DOHH2 (cell line): ENCODE data around the gene TSPAN17.

Experiments
- H3F3A ChIP-seq: fragments of 200-600 bp; sonication (generic), shearing (Covaris generic); 2 replicates; pipeline ENCODE4 v1.6.0; 2016; ENCODE audit warnings: antibody characterized with exemption, mild to moderate bottlenecking; ENCODE audit not compliant: control insufficient read depth, insufficient read depth
- H3K27ac ChIP-seq: fragments of 200-600 bp; sonication (generic); 2 replicates; pipeline ENCODE4 v1.5.1; 2014; ENCODE audit warnings: low read depth, mild to moderate bottlenecking, low read length, moderate library complexity
- H3K27me3 ChIP-seq: fragments of 200-600 bp; sonication (generic); 2 replicates; pipeline ENCODE4 v1.6.1; 2014; ENCODE audit warnings: mild to moderate bottlenecking, low read length, mixed read lengths; ENCODE audit not compliant: control insufficient read depth
- H3K36me3 ChIP-seq: fragments of 200-600 bp; sonication (generic); 2 replicates; pipeline ENCODE4 v1.6.1; 2014; ENCODE audit warnings: mild to moderate bottlenecking, low read length, moderate library complexity, mixed read lengths; ENCODE audit not compliant: control insufficient read depth
- H3K4me1 ChIP-seq: fragments of 200-600 bp; sonication (generic); 2 replicates; pipeline ENCODE4 v1.6.1; 2014; ENCODE audit warnings: mild to moderate bottlenecking, low read length, mixed read lengths; ENCODE audit not compliant: control insufficient read depth
- H3K4me2 ChIP-seq: fragments of 200-600 bp; sonication (generic); 2 replicates; pipeline ENCODE4 v1.6.0; 2014; ENCODE audit warnings: mild to moderate bottlenecking, low read length, moderate library complexity
- H3K4me3 ChIP-seq: fragments of 200-600 bp; sonication (generic); 2 replicates; pipeline ENCODE4 v1.5.1; 2014; ENCODE audit warnings: mild to moderate bottlenecking, low read length, mixed read lengths
- H3K79me2 ChIP-seq: fragments of 200-600 bp; sonication (generic); 2 replicates; pipeline ENCODE4 v1.6.1; 2014; ENCODE audit warnings: mild to moderate bottlenecking, low read length, mixed read lengths; ENCODE audit not compliant: control insufficient read depth
- H3K9me2 ChIP-seq: fragments of 200-600 bp; sonication (generic); replicated peaks from 2 replicates; pipeline ENCODE4 v1.6.1; 2014; ENCODE audit warnings: mild to moderate bottlenecking, low read length, mixed read lengths; ENCODE audit not compliant: control insufficient read depth
- H3K9me3 ChIP-seq: fragments of 200-600 bp; sonication (generic); 2 replicates; pipeline ENCODE4 v1.6.1; 2014; ENCODE audit warnings: antibody characterized with exemption, low read length, mixed read lengths; ENCODE audit not compliant: control insufficient read depth, insufficient read depth
- H4K20me1 ChIP-seq: fragments of 200-600 bp; sonication (generic); 2 replicates; pipeline ENCODE4 v1.6.0; 2014; ENCODE audit warnings: low read depth, mild to moderate bottlenecking, antibody characterized with exemption, low read length, moderate library complexity; ENCODE audit not compliant: control insufficient read depth, insufficient read depth
- CTCF ChIP-seq: fragments of 200-600 bp; sonication (generic); IDR thresholded peaks from one replicate; pipeline ENCODE4 v1.5.1; 2014; ENCODE audit warnings: antibody characterized with exemption, mild to moderate bottlenecking, low read depth, low read length; ENCODE audit not compliant: poor library complexity, severe bottlenecking
- EZH2phosphoT487 ChIP-seq: fragments of 200-600 bp; sonication (generic); IDR thresholded peaks from 2 replicates; pipeline ENCODE4 v1.6.1; 2017; ENCODE audit warnings: borderline replicate concordance, mild to moderate bottlenecking, antibody characterized with exemption, low read length, moderate library complexity, mixed read lengths

TSPAN17 gene

GRCh38 chr5:176640616-176641015 is 6.7 kb upstream of the TSPAN17 start:
- H3K36me3 ChIP-seq: no peaks in the 10 kb centered on the region
- no peak overlapping the region for H3K4me2 ChIP-seq
- H3K79me2 ChIP-seq: no peaks in the 10 kb centered on the region
- no peaks in the 10 kb centered on the region for H3K9me3 ChIP-seq
- H4K20me1 ChIP-seq: no peaks in the 10 kb centered on the region
- no peak overlapping the region for H3K4me3 ChIP-seq
- no peaks in the 10 kb centered on the region for H3K27me3 ChIP-seq
- H3F3A ChIP-seq: no peaks in the 10 kb centered on the region
- H3K4me1 ChIP-seq: peaks cover under 1% of the 10 kb centered on the region
- TF ChIP-seq CTCF (no peak), EZH2phosphoT487 (no peak)
- H3K27ac ChIP-seq: no peak overlapping the region
- no peaks in the 10 kb centered on the region for H3K9me2 ChIP-seq

- Histone ChIP-seq H3K4me2 (no peak overlapping the region), H3K4me3 (no peak overlapping the region)
- TF ChIP-seq CTCF: no peak
- TF ChIP-seq EZH2phosphoT487: no peak
Observed at GRCh38 chr5:176642675-176643490, 4.4 kb upstream of the TSPAN17 start.

GRCh38 chr5:176643491-176644219 is 3.6 kb upstream of the TSPAN17 start:
- Histone ChIP-seq H3K9me2 (no peaks in the 10 kb centered on the region), H3K27ac (no peak overlapping the region), H3K27me3 (no peaks in the 10 kb centered on the region), H3K4me3 (no peak overlapping the region), H3K79me2 (no peaks in the 10 kb centered on the region), H3F3A (no peaks in the 10 kb centered on the region), H3K4me2 (no peak overlapping the region), H3K36me3 (no peaks in the 10 kb centered on the region), H3K9me3 (no peaks in the 10 kb centered on the region), H3K4me1 (peaks cover 16% of the 10 kb centered on the region), H4K20me1 (no peaks in the 10 kb centered on the region)
- TF ChIP-seq EZH2phosphoT487 (no peak), CTCF (no peak)

More at GRCh38 chr5:176642675-176643490, 4.4 kb upstream of the TSPAN17 start:
- Histone ChIP-seq H3F3A (no peaks in the 10 kb centered on the region), H3K9me2 (no peaks in the 10 kb centered on the region), H3K27ac (no peak overlapping the region), H3K4me1 (peaks cover 13% of the 10 kb centered on the region), H3K79me2 (no peaks in the 10 kb centered on the region), H3K9me3 (no peaks in the 10 kb centered on the region), H3K36me3 (no peaks in the 10 kb centered on the region), H3K27me3 (no peaks in the 10 kb centered on the region), H4K20me1 (no peaks in the 10 kb centered on the region)
